GM12878 (cell line): ENCODE measurements around the gene VWA3A. TPM values are rescaled to one million over a fixed set of nuclear protein-coding genes. Genes with fewer than 3 reads are reported as not detected.

Experiments
- ATF2 ChIP-seq: IDR thresholded peaks from 2 replicates; pipeline ENCODE4 v1.6.1; 2012; ENCODE audit warnings: low read length, inconsistent platforms
- BCL3 ChIP-seq: IDR thresholded peaks from 2 replicates; pipeline ENCODE4 v1.6.1; 2011; ENCODE audit warnings: borderline replicate concordance, low read depth, mild to moderate bottlenecking, moderate library complexity, low read length; ENCODE audit not compliant: insufficient read depth, poor library complexity, severe bottlenecking
- CHD1 ChIP-seq: IDR thresholded peaks from 2 replicates; pipeline ENCODE4 v1.6.1; 2012; ENCODE audit warnings: low read depth, low read length, improper control_type of control experiment
- DPF2 ChIP-seq: fragments of 450-650 bp; IDR thresholded peaks from 2 replicates; pipeline ENCODE4 v1.6.1; 2017; ENCODE audit warnings: mild to moderate bottlenecking
- EGR1 ChIP-seq, 2 experiments: IDR thresholded peaks; 1 replicate in 1 of 2; 2 replicates in 1 of 2; pipeline ENCODE4 v1.6.1; 2011 to 2012; ENCODE audit warnings: low read depth in 2 of 2, low read length in 2 of 2, borderline replicate concordance in 1 of 2, mild to moderate bottlenecking in 1 of 2, moderate library complexity in 1 of 2
- HDAC2 ChIP-seq: fragments of 200-600 bp; sonication (generic); IDR thresholded peaks from 2 replicates; pipeline ENCODE4 v1.6.1; 2017
- HSF1 ChIP-seq: fragments of 150-350 bp; IDR thresholded peaks from 2 replicates; pipeline ENCODE4 v1.6.1; 2014; ENCODE audit warnings: mild to moderate bottlenecking, low read depth, low read length
- MAX ChIP-seq: IDR thresholded peaks from 2 replicates; pipeline ENCODE4 v1.6.1; 2012; ENCODE audit warnings: low read depth, low read length, improper control_type of control experiment
- MXI1 ChIP-seq: fragments of 150-350 bp; IDR thresholded peaks from 2 replicates; pipeline ENCODE4 v1.6.1; 2011; ENCODE audit warnings: low read depth, mild to moderate bottlenecking, inconsistent platforms, low read length, improper control_type of control experiment
- NFXL1 ChIP-seq: fragments of 450-650 bp; IDR thresholded peaks from 2 replicates; pipeline ENCODE4 v1.6.1; 2017; ENCODE audit warnings: antibody characterized with exemption, mild to moderate bottlenecking, borderline replicate concordance
- NR2C2 ChIP-seq: IDR thresholded peaks from 2 replicates; pipeline ENCODE4 v1.6.1; 2011; ENCODE audit warnings: borderline replicate concordance, low read depth; ENCODE audit not compliant: control insufficient read depth, insufficient read length
- PKNOX1 ChIP-seq: fragments of 450-650 bp; IDR thresholded peaks from 2 replicates; pipeline ENCODE4 v1.6.1; 2016; ENCODE audit warnings: mild to moderate bottlenecking
- POU2F2 ChIP-seq: IDR thresholded peaks from 3 replicates; pipeline ENCODE4 v1.6.1; 2011; ENCODE audit warnings: low read depth, mild to moderate bottlenecking, low read length, borderline replicate concordance
- PRDM15 ChIP-seq: fragments of 450-650 bp; formaldehyde crosslinking; IDR thresholded peaks from 2 replicates; pipeline ENCODE4 v1.4.0; 2020; ENCODE audit warnings: mild to moderate bottlenecking, moderate library complexity
- SMC3 ChIP-seq: IDR thresholded peaks from 2 replicates; pipeline ENCODE4 v1.6.1; 2011; ENCODE audit warnings: low read length, improper control_type of control experiment, borderline replicate concordance
- SRF ChIP-seq, 2 experiments: IDR thresholded peaks; 2 replicates each; pipeline ENCODE4 v1.6.1; 2011; ENCODE audit warnings: low read depth in 2 of 2, low read length in 2 of 2, mild to moderate bottlenecking in 1 of 2, moderate library complexity in 1 of 2
- TAF1 ChIP-seq: IDR thresholded peaks from 2 replicates; pipeline ENCODE4 v1.6.1; 2011; ENCODE audit warnings: mild to moderate bottlenecking, low read depth, low read length, borderline replicate concordance
- YBX1 ChIP-seq: fragments of 450-650 bp; IDR thresholded peaks from 2 replicates; pipeline ENCODE4 v1.6.1; 2016; ENCODE audit warnings: antibody characterized with exemption
- polyA plus RNA-seq, 11 experiments: library from polyadenylated mRNA; depleted of rRNA in 4 of 11; unstranded in 6 of 11; stranded (reverse) in 5 of 11; fragments of >200 nt; fragmentation: Nextera tagmentation in 4 of 11; fragmentation: Illumina TruSeq in 1 of 11; extraction: Ambion mirVana in 4 of 11; extraction: Trizol in 1 of 11; gene quantifications; 1 replicate in 1 of 11; 2 replicates in 10 of 11; pipeline versions ENCODE4 v1.2.1 to v1.2.3, GENCODE V29; 2011 to 2016; ENCODE audit warnings: inconsistent platforms in 2 of 11, missing spikeins in 2 of 11, low read depth in 1 of 11
- total RNA-seq, 4 experiments: library from RNA; depleted of rRNA in 3 of 4; stranded (reverse); fragments of >200 nt in 3 of 4; fragmentation: Illumina TruSeq in 1 of 4; extraction: Trizol in 1 of 4; gene quantifications; 2 replicates each; pipeline versions ENCODE4 v1.2.1 to v1.2.3, GENCODE V29; 2013 to 2021

VWA3A gene
- total and polyA plus RNA-seq, 10 of the 15 experiments (the other 5 are each of a cell fraction or from before 2014, with no cell fraction given): 0.01 TPM; not detected in 9

- TF ChIP-seq PRDM15 (CRISPR knock-in tag) (no peak), YBX1 (no peak), EGR1 (IDR thresholded peaks at IDR 0.05; ENCODE audit: borderline replicate concordance in 1 of 2, low read depth in 2 of 2, low read length in 2 of 2) (peak in 1 of 2 experiments; percentile 7; a peak in 2 of 3 replicates), ATF2 (no peak), NR2C2 (no peak), CHD1 (0 out of 2 replicates have a peak, but pooled peaks have one; percentile 50), POU2F2 (0 out of 3 replicates have a peak, but pooled peaks have one; percentile 32), HDAC2 (no peak), TAF1 (0 out of 2 replicates have a peak, but pooled peaks have one; percentile 37), HSF1 (no peak), MXI1 (peak; percentile 68; the same call in 1 of the 2 replicates), NFXL1 (no peak), BCL3 (no peak), SMC3 (no peak), MAX (no peak), SRF (IDR thresholded peaks at IDR 0.05; ENCODE audit: low read depth in 2 of 2, low read length in 2 of 2) (peak; percentile 98), DPF2 (no peak), PKNOX1 (peak; percentile 28)
Measured at GRCh38 chr16:22190776-22191531, 98.6 kb downstream of the VWA3A start (continued).
